ENCODE data around the gene ST14.

The ST14 gene

GRCh38 chr11:130159657-130160497, at the start of gene ST14:
TSS of gene ST14 (plus strand) at chr11:130159782. CDS start at chr11:130159980, 198 bp downstream.
- no peak for DNase-seq

GRCh38 chr11:130110339-130111108, 49.1 kb upstream of the ST14 start:
- no peak for DNase-seq

- DNase-seq = no peak
These were observed 47.3 kb upstream of the ST14 start for GRCh38 chr11:130112071-130112830.

- no peak for DNase-seq
These were observed 45.3 kb upstream of the ST14 start for GRCh38 chr11:130114281-130114680.

GRCh38 chr11:130114726-130115125, 44.9 kb upstream of the ST14 start:
- no peak for DNase-seq

GRCh38 chr11:130115218-130115617, 44.4 kb upstream of the ST14 start:
- DNase-seq = no peak

GRCh38 chr11:130118165-130118564, 41.4 kb upstream of the ST14 start:
- no peak for DNase-seq

GRCh38 chr11:130118636-130119387, 40.8 kb upstream of the ST14 start:
- no peak for DNase-seq

- no peak for DNase-seq
These were observed 39.5 kb upstream of the ST14 start for GRCh38 chr11:130120045-130120444.

GRCh38 chr11:130121445-130121978, 38.1 kb upstream of the ST14 start:
- no peak for DNase-seq

- no peak for DNase-seq
These were observed 37.4 kb upstream of the ST14 start for GRCh38 chr11:130122141-130122575.

GRCh38 chr11:130123414-130124040, 36.1 kb upstream of the ST14 start:
- DNase-seq = no peak

GRCh38 chr11:130124096-130124495, 35.5 kb upstream of the ST14 start:
- DNase-seq = no peak

GRCh38 chr11:130125638-130126037, 33.9 kb upstream of the ST14 start:
- no peak for DNase-seq

- no peak for DNase-seq
These were observed 33.1 kb upstream of the ST14 start for GRCh38 chr11:130126516-130126915.

- DNase-seq = no peak
These were observed 32.1 kb upstream of the ST14 start for GRCh38 chr11:130127509-130127908.

GRCh38 chr11:130128626-130129025, 31.0 kb upstream of the ST14 start:
- DNase-seq = no peak

- DNase-seq = no peak
These were observed 29.7 kb upstream of the ST14 start for GRCh38 chr11:130129922-130130321.

GRCh38 chr11:130131961-130132850, 27.4 kb upstream of the ST14 start:
- DNase-seq = peak; percentile 25

GRCh38 chr11:130133716-130134115, 25.9 kb upstream of the ST14 start:
- no peak for DNase-seq

GRCh38 chr11:130136107-130136506, 23.5 kb upstream of the ST14 start:
- DNase-seq = no peak

Data from activated CD4-positive, alpha-beta T cell treated with anti-CD3 and anti-CD28 coated beads for 1 hour (primary cell).